Right ventricle myocardium superior (tissue), 1 donor: ENCODE data around the gene GRB10. TPM values are rescaled to one million over a fixed set of nuclear protein-coding genes. Genes with fewer than 3 reads are reported as not detected.

Experiments used
- ATAC-seq: fragments of 200-7000 bp; cut with Tn5 transposase; one replicate; pipeline ENCODE4 v1.9.1; 2020; ENCODE audit warnings: mild to moderate bottlenecking; ENCODE audit not compliant: poor library complexity
- DNase-seq: peaks from one replicate; pipeline ENCODE4 v3.0.0-alpha.2; 2020
- intact Hi-C: fragments of 100-400 bp; cut with DNase I; formaldehyde crosslinking; loops from one replicate; pipeline ENCODE4 v1.11.2; 2022
- total RNA-seq: library from RNA; stranded (reverse); fragmentation: NEBNext Ultra II Directional; extraction: Animal tissue kit (Norgen Biotek cat#: 25700); gene quantifications from one replicate; pipeline ENCODE4 v1.2.1, GENCODE V29; 2021
- donor health status: DM: no; HTN: yes; CAD: no; lungs with severe emphysema.

GRB10 gene
- total RNA-seq, 1 donor from 2014 or later, result 32.2 TPM

- intact Hi-C loops, result no loop called here
- peak; percentile 16 for ATAC-seq
- DNase-seq, result no peak
These were observed 161.5 kb downstream of the GRB10 start for GRCh38 chr7:50621206-50621605.

GRCh38 chr7:50620433-50620832 is 162.3 kb downstream of the GRB10 start:
- DNase-seq (no peak), ATAC-seq (no peak)
- intact Hi-C loops, result no loop called here

GRCh38 chr7:50619684-50620083 is 163.0 kb downstream of the GRB10 start:
- intact Hi-C loops, result loop anchor here (5.0 to 10.0 kb wide), 2 partner anchors 53 to 525 kb away; no protein-coding TSS in a partner anchor
- ATAC-seq (no peak), DNase-seq (no peak)

- no peak for DNase-seq
- intact Hi-C loops, result loop anchor here (5.0 to 10.0 kb wide), 2 partner anchors 54 to 527 kb away; no protein-coding TSS in a partner anchor
- no peak for ATAC-seq
These were observed 164.4 kb downstream of the GRB10 start for GRCh38 chr7:50618281-50618680.

- DNase-seq (no peak), ATAC-seq (no peak)
- intact Hi-C loops, result loop anchor here (5.0 to 10.0 kb wide), 2 partner anchors 57 to 529 kb away; no protein-coding TSS in a partner anchor
These were observed 167.1 kb downstream of the GRB10 start for GRCh38 chr7:50615519-50616080.

GRCh38 chr7:50614721-50615518 is 167.8 kb downstream of the GRB10 start:
- DNase-seq, result no peak
- intact Hi-C loops, result loop anchor here (5.0 to 10.0 kb wide), 2 partner anchors 57 to 530 kb away; no protein-coding TSS in a partner anchor
- ATAC-seq, result peak; percentile 82

GRCh38 chr7:50613473-50613872 is 169.2 kb downstream of the GRB10 start:
- intact Hi-C loops, result loop anchor here (10.0 kb wide), 1 partner anchor 531 kb away; no protein-coding TSS in a partner anchor
- ATAC-seq, result no peak

GRCh38 chr7:50612704-50613103 is 170.0 kb downstream of the GRB10 start:
- DNase-seq (no peak), ATAC-seq (no peak)
- intact Hi-C loops, result loop anchor here (10.0 kb wide), 1 partner anchor 532 kb away; no protein-coding TSS in a partner anchor

More at GRCh38 chr7:50613473-50613872, 169.2 kb downstream of the GRB10 start:
- no peak for DNase-seq

- no peak for ATAC-seq
- intact Hi-C loops, result loop anchor here (10.0 kb wide), 1 partner anchor 534 kb away; no protein-coding TSS in a partner anchor
- no peak for DNase-seq
These were observed 172.0 kb downstream of the GRB10 start for GRCh38 chr7:50610521-50611277.

- DNase-seq, result no peak
- no peak for ATAC-seq
- intact Hi-C loops, result no loop called here
These were observed 174.3 kb downstream of the GRB10 start for GRCh38 chr7:50608196-50608906.

GRCh38 chr7:50607524-50608125 is 175.1 kb downstream of the GRB10 start:
- ATAC-seq (no peak), DNase-seq (no peak)
- intact Hi-C loops, result no loop called here

GRCh38 chr7:50605059-50605458 is 177.6 kb downstream of the GRB10 start:
- intact Hi-C loops, result no loop called here
- ATAC-seq (no peak), DNase-seq (no peak)

- DNase-seq (no peak), ATAC-seq (no peak)
- intact Hi-C loops, result no loop called here
These were observed 179.4 kb downstream of the GRB10 start for GRCh38 chr7:50603287-50603686.

GRCh38 chr7:50599385-50599784 is 183.3 kb downstream of the GRB10 start:
- no peak for ATAC-seq
- intact Hi-C loops, result loop anchor here (10.0 kb wide), 1 partner anchor 135 kb away; no protein-coding TSS in a partner anchor
- no peak for DNase-seq

- DNase-seq (no peak), ATAC-seq (no peak)
- intact Hi-C loops, result loop anchor here (10.0 kb wide), 1 partner anchor 134 kb away; no protein-coding TSS in a partner anchor
These were observed 184.0 kb downstream of the GRB10 start for GRCh38 chr7:50598460-50599343.

GRCh38 chr7:50596484-50596883 is 186.2 kb downstream of the GRB10 start:
- intact Hi-C loops, result loop anchor here (10.0 kb wide), 1 partner anchor 132 kb away; no protein-coding TSS in a partner anchor
- ATAC-seq (no peak), DNase-seq (no peak)
